ENCODE data around the gene ACTL10. TPM values are rescaled to one million over a fixed set of nuclear protein-coding genes. Genes with fewer than 3 reads are reported as not detected.

ACTL10 gene
- total and polyA plus RNA-seq, 7 donors: 0.04 to 0.74 (median 0.39) TPM; not detected in 1

DNA sequence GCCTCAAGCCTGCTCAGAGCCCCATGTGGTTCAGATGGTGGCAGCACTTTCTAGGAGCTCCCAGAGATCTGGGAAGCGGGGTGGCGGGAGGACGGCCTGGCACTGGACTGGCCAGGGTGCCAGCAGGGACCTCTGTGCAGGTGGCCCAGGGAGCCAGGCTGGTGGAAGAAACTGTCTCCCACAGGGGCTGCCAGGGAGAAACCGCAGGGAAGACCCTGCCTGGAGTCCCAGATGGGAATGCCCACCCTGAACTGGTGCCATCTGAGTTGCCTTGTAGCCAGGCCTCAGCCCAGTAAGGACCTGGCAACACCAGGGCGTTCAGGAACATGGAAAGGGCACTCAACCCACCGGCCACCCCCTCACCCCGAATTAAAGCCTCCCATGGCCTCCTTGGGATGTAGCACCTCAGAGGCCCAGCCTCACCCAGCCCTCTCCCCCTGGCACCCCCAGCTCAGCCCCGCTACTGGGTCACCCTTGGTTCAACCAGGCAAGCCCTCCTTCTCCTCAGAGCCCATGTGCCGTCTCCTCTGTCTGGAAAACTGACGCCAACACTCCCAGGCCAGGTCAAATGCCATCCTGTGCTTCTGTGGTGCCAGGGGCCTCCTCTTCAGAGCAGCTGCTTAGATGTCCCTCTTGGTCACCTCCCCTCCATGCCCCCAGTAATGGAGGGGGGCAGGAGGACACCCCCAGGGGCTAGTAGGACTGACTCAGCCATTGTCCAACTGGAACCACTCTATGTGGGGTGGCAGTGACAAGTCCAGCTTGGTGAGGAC, 10.5 kb upstream of the ACTL10 start:
- TF ChIP-seq, protein P1, sequence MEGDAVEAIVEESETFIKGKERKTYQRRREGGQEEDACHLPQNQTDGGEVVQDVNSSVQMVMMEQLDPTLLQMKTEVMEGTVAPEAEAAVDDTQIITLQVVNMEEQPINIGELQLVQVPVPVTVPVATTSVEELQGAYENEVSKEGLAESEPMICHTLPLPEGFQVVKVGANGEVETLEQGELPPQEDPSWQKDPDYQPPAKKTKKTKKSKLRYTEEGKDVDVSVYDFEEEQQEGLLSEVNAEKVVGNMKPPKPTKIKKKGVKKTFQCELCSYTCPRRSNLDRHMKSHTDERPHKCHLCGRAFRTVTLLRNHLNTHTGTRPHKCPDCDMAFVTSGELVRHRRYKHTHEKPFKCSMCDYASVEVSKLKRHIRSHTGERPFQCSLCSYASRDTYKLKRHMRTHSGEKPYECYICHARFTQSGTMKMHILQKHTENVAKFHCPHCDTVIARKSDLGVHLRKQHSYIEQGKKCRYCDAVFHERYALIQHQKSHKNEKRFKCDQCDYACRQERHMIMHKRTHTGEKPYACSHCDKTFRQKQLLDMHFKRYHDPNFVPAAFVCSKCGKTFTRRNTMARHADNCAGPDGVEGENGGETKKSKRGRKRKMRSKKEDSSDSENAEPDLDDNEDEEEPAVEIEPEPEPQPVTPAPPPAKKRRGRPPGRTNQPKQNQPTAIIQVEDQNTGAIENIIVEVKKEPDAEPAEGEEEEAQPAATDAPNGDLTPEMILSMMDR (IDR thresholded peaks at IDR 0.05): no peak
- 89 to 94% (median 91%) methylated on average over 9 to 10 of the region's 10 CpGs for WGBS, 3 donors
- Histone ChIP-seq H3K4me3 (no peak overlapping the region), H3K36me3 (ENCODE audit: insufficient read depth in 1 of 2, low read depth in 1 of 2) (peaks cover 0 to 56% of the 10 kb centered on the region in 2 donors), H3K9me3 (no peaks in the 10 kb centered on the region), H3K27ac (no peak overlapping the region), H3K27me3 (ENCODE audit: insufficient read depth in 3 of 3, low read length in 2 of 3) (no peaks in the 10 kb centered on the region), H3K4me1 (peaks cover 3% of the 10 kb centered on the region)
- no peak for DNase-seq
- intact Hi-C loops (cut with DNase I): no loop called here
- no peak for ATAC-seq

DNA sequence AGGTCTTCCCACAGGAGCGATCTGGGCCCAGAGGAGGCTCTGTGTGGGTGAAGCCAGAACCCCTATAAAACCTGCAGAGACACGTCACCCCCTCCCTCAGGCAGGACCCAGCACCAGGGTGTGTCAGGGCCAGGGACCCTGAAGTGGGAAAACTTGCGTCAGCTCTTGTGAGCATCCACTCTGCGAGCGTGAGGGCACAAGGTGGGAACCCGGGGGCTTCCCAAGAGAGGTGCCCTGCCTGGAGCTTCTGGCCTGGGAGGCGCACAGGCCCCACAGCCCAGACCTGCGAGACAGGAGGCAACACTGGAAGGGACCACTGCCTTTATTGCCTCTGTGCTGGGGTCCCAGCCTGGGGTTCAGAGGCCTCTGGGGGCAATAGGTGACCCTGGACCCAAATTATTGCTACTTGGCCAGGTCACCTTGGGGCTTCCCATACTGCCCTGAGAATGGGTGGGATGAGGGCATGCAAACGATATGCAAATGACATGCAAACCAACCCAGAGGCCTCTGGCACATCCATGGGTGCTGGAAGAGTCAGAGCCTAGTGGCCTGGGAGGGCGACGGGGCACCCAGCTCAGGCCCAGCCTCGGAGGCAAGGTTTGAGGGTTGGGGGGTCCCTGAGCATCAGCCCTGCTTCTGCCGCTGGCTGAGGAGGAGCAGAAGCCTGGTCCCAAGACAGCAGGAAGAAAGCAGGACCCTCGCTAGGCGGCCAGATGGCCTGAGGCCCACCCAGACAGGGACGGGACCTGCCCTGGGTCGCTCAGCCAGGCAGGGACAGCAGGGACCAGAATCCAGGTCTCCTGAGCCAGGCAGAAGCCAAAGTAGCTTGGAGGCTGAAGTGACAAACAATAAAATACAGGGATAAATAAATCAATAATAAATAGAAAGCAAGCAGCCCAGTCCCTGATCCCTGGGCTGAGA, 9.7 kb upstream of the ACTL10 start:
- no peak overlapping the region for H3K4me3 ChIP-seq
- WGBS, 3 donors: 90 to 95% (median 92%) methylated on average over 17 of the region's 17 CpGs
- ATAC-seq (no peak), DNase-seq (no peak)
- intact Hi-C loops (cut with DNase I): no loop called here
- H3K27me3 ChIP-seq (ENCODE audit: insufficient read depth in 3 of 3, low read length in 2 of 3): no peaks in the 10 kb centered on the region
- H3K27ac ChIP-seq: no peak overlapping the region
- H3K4me1 ChIP-seq: peaks cover 3% of the 10 kb centered on the region
- H3K36me3 ChIP-seq (ENCODE audit: insufficient read depth in 1 of 2, low read depth in 1 of 2): peaks cover 0 to 58% of the 10 kb centered on the region in 2 donors
- no peaks in the 10 kb centered on the region for H3K9me3 ChIP-seq
- TF ChIP-seq, protein P1 (IDR thresholded peaks at IDR 0.05): no peak

DNA sequence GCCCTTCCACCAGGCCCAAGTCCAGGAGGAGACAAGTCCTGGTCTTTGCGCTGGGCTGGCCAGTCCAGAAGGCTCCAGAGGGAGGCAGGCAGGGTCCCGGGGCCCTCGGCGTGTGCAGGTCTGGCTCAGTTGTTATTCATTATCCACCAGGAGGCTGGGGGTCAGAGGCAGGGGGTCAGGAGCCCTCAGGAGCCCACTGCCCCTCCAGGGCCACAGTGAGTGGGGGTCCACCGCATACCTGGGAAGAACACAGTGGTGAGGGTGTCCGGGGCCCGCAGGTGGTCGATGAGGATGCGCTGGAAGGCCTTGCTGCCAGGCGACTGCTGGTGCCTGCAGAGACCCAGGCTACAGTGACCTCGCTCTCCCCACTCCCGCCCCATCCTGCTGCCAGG, 9.0 kb upstream of the ACTL10 start:
- 90 to 93% (median 91%) methylated on average over 11 to 12 of the region's 12 CpGs for WGBS, 3 donors

DNA sequence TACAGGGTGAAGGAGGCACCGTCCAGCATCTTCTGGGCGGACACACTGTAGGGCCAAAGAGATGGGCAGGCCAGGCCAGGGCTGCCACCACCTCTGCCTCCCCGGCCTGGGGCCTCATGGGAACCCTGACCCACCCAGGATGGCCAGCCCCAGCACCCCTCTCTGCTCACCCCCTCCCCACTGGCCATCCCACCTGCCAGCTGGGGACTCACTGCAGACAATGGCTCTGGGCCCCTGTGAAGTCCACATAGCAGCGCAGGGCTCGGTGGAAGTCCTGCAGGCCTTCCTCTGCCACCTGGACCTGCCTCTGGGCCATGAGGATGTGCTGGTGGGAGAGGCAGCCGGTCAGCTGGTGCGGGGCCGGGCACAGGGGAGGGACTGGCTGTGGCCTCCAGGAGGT, 8.2 kb upstream of the ACTL10 start:
- H3K4me1 ChIP-seq: peaks cover 10% of the 10 kb centered on the region
- no peaks in the 10 kb centered on the region for H3K27me3 ChIP-seq (ENCODE audit: insufficient read depth in 3 of 3, low read length in 2 of 3)
- H3K27ac ChIP-seq: no peak overlapping the region
- H3K36me3 ChIP-seq (ENCODE audit: insufficient read depth in 1 of 2, low read depth in 1 of 2): peaks cover 0 to 58% of the 10 kb centered on the region in 2 donors
- WGBS, 3 donors: 90 to 95% (median 93%) methylated on average over 8 of the region's 8 CpGs
- DNase-seq (no peak), ATAC-seq (no peak)
- intact Hi-C loops (cut with DNase I): no loop called here
- TF ChIP-seq, protein P1 (IDR thresholded peaks at IDR 0.05): no peak
- no peak overlapping the region for H3K4me3 ChIP-seq
- H3K9me3 ChIP-seq: no peaks in the 10 kb centered on the region

More for the DNA sequence above, 9.0 kb upstream of the ACTL10 start:
- TF ChIP-seq, protein P1 (IDR thresholded peaks at IDR 0.05): no peak
- Histone ChIP-seq H3K9me3 (no peaks in the 10 kb centered on the region), H3K27ac (no peak overlapping the region), H3K27me3 (ENCODE audit: insufficient read depth in 3 of 3, low read length in 2 of 3) (no peaks in the 10 kb centered on the region), H3K4me1 (peaks cover 3% of the 10 kb centered on the region), H3K4me3 (no peak overlapping the region), H3K36me3 (ENCODE audit: insufficient read depth in 1 of 2, low read depth in 1 of 2) (peaks cover 0 to 58% of the 10 kb centered on the region in 2 donors)
- ATAC-seq (no peak), DNase-seq (no peak)
- intact Hi-C loops (cut with DNase I): no loop called here

Data from psoas muscle (tissue), 8 donors.